HL-60 (cell line): ENCODE data around the gene PPP1R9A.

Source experiments
- POLR2AphosphoS5 ChIP-seq: IDR thresholded peaks from 2 replicates; pipeline ENCODE4 v1.6.1; 2012; ENCODE audit warnings: low read depth
- TF ChIP-seq, protein P1 (sequence below): IDR thresholded peaks from one replicate; pipeline ENCODE4 v1.5.1; 2011; ENCODE audit warnings: low read length, control low read depth, inconsistent platforms; ENCODE audit not compliant: insufficient read depth

DNA sequence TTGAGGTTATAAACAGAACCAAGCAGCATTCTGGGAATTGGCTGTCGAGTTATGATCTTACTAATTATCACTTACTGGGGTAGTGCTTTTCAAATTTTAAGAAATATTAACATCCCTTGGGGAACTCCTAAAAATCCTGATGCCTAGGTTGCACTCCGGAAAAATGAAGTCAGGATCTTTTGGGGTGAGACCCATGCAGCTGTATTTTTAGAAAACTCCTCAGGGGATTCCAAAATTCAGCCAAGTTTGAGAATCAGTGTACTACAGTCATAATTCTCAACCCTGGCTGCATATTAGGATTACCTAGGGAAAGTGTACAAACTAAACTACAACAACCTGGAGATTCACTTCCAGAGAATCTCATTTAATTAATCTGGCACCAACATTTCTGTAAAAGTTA, 17.2 kb upstream of the PPP1R9A start:
- TF ChIP-seq, protein P1, sequence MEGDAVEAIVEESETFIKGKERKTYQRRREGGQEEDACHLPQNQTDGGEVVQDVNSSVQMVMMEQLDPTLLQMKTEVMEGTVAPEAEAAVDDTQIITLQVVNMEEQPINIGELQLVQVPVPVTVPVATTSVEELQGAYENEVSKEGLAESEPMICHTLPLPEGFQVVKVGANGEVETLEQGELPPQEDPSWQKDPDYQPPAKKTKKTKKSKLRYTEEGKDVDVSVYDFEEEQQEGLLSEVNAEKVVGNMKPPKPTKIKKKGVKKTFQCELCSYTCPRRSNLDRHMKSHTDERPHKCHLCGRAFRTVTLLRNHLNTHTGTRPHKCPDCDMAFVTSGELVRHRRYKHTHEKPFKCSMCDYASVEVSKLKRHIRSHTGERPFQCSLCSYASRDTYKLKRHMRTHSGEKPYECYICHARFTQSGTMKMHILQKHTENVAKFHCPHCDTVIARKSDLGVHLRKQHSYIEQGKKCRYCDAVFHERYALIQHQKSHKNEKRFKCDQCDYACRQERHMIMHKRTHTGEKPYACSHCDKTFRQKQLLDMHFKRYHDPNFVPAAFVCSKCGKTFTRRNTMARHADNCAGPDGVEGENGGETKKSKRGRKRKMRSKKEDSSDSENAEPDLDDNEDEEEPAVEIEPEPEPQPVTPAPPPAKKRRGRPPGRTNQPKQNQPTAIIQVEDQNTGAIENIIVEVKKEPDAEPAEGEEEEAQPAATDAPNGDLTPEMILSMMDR = no peak
- no peak for TF ChIP-seq POLR2AphosphoS5
